A549 treated with CORT108297 at 1 μM for 4 hours (cell line): ENCODE results near the gene IFNL3. TPM values are rescaled to one million over a fixed set of nuclear protein-coding genes. Genes with fewer than 3 reads are reported as not detected.

ENCODE experiments used
- total RNA-seq: library from RNA; stranded (reverse); fragments of 200-300 nt; extraction: Qiagen RNA extraction; gene quantifications from 5 replicates; pipeline ENCODE4 v1.2.3, GENCODE V29; 2022

Gene IFNL3
- not detected in 5 replicates for total RNA-seq

DNA sequence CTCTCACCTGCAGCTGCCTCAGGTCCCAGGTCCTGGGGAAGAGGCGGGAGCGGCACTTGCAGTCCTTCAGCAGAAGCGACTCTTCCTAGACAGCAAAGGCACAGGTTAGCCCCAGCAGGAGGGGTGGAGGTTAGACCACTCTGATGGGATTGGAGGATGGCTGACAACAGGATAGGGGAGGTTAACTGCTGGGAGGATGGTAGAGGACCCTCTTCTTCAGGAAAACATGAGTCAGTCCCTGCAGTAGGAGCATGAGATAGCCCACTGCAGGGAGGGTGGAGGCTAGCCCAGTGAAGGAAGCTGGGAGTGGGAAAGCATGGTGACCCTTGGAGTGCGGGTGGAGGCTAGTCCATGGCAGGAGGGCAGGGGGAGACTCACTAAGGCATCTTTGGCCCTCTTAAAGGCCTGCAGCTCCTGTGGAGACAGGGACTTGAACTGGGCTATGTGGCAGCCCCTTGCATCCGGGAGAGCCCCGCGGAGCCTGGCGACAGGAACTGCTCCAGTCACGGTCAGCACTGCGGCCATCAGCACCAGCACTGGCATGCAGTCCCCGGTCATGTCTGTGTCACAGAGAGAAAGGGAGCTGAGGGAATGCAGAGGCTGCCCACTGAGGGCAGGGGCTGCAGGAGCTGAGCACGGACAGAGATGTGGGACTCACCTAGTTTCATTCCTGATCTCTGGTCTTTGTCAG is at the start of gene IFNL3:
TSS of gene IFNL3 (minus strand) at position 597 of the 691 bp plus-strand sequence. CDS start at position 558, 39 bp downstream.

DNA sequence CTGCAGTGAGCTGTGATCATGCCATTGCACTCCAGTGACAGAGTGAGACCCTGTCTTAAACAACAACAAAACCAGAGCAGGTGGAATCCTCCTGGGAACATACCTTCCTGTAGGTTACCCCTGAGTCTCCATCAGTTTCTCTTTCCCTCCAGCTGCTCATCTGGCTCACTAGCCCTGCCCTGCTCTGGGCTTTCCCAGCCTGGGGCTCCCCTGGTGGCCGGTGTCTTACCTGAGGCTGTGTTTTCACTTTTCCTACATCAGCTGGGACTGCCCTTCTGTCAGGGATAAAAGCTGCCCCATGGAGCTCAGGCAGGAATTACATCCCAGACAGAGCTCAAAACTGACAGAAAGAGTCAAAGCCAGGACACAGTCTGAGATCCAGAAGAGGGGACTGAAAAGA is 23.3 kb upstream of the IFNL3 start, which contains the start of gene IFNL2:
TSS of gene IFNL2 (plus strand) at position 312 of the 400 bp plus-strand sequence. CDS start 173 bp downstream, outside the sequence.

DNA sequence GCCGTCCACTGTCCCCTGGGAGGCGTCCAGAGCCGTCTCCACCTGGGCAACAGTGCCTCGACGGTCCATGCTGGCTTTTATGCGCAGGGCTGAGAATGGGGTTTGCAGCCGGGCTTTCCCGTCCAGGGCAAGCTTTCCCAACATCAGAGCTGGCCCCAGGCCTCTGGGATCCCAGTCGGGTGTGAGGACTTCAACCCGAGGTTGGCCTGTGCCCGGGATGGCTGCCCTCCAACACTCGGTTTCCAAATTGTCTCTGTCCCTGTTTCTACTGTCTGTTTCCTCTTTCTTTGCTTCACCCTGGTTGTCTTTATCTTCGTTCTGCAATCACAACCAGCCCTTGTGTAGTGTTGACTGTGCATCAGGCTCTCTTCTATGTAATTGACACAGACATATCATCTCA is 4.0 kb upstream of the IFNL3 start, which contains the start of gene IFNL4:
TSS of gene IFNL4 (minus strand) at position 51 of the 400 bp plus-strand sequence.

DNA sequence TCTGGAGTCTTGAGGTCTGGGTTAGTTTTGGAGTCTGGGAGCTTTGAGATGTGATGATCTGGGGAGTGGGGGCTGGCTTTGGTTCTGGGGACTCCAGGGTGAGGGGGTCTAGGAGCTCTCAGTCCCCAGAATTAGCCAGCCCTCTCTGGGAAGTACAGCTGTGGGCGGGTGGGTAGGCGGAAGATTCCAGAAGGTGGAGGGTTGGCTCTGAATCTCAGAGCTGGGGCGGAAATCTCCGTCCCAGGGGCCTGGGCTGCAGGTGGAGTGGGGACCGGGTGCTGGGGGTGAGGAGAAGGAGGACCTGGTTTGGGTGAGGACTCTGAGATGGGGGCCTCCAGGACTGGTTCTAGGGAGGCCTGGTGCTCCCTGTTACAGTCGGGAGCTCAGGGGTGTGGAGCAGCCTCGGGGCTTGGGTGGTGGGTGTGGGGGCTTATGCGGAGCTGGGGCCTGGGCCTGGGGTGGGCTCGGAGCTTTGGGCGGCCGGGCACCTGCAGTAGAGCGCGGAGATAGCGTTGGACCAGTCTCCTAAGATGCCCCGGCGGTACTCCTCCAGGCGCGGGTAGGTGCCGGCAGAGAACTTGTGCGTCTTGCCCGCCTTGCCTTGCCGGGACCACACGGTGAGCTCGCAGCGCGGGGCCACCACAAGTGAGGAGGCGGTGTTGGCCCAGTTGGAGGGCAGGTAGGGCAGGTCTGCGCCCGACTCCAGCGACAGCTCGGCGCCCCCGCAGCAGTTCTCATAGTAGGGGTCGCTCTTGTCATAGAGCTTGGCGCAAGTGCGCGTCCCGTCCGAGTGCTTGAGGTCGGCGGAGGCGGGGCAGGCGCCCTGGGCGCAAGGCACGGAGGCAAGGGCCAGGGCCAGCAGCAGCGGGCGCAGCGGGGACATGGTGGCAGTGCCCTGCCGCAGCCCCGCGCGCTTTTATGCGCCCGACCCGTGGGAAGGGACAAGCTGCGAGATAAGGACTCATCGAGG is 41.1 kb downstream of the IFNL3 start, which contains the start of gene SYCN:
TSS of gene SYCN (minus strand) at position 892 of the 970 bp plus-strand sequence. CDS start at position 883, 9 bp downstream.

DNA sequence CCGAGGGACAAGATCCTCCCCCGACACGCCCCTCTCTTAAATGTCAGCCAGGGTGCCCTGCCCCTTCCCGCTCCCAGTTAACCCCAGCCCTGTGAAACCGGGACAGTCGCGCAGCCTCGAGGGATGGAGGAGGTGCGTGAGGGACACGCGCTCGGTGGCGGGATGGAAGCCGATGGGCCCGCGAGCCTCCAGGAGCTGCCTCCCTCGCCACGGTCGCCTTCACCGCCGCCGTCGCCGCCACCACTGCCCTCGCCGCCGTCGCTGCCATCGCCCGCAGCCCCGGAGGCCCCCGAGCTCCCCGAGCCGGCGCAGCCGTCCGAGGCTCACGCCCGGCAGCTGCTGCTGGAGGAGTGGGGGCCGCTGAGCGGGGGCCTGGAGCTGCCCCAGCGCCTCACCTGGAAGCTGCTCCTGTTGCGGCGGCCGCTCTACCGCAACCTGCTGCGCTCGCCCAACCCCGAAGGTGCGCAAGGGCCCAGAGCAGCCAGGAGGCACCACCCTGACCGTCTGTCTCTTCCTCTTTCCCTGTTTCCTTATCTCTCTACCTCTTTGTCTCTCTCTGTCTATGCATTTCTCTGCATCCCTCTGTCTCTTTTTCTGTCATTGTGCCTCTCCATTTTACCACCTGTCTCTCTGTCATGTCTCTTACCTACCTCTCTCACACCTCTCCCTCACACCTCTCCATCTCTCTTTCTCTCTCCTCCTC is 47.8 kb downstream of the IFNL3 start, which contains the start of gene NCCRP1:
TSS of gene NCCRP1 (plus strand) at position 105 of the 703 bp plus-strand sequence. CDS start at position 124, 19 bp downstream.

Other genes starting within 250 kb of the IFNL3 start
- 4.0 to 5.8 TPM (median 5.2 TPM) in 5 replicates for gene FBXO27, start 212.5 kb downstream of the IFNL3 start, total RNA-seq
- gene ACP7, start 160.6 kb downstream of the IFNL3 start, total RNA-seq: 0.12 to 0.22 TPM (median 0.14 TPM) in 5 replicates
- gene PAK4, start 119.2 kb downstream of the IFNL3 start, total RNA-seq: 93.1 to 128 TPM (median 124 TPM) in 5 replicates
- 1.1 to 2.1 TPM (median 1.7 TPM) in 5 replicates for gene NCCRP1, start 48.0 kb downstream of the IFNL3 start, total RNA-seq
- not detected in 5 replicates for gene SYCN, start 40.7 kb downstream of the IFNL3 start, total RNA-seq
- gene IFNL4, start 3.9 kb upstream of the IFNL3 start, total RNA-seq: not detected in 5 replicates
- 0.12 TPM in 1 of 5 replicates, not detected in the others for gene IFNL2, start 23.4 kb upstream of the IFNL3 start, total RNA-seq
- gene IFNL1, start 51.4 kb upstream of the IFNL3 start, total RNA-seq: 0.15 to 0.42 TPM (median 0.32 TPM) in 4 of 5 replicates, not detected in the other
- 7.9 to 13.4 TPM (median 12.3 TPM) in 5 replicates for gene LRFN1, start 75.9 kb upstream of the IFNL3 start, total RNA-seq
- gene GMFG, start 91.0 kb upstream of the IFNL3 start, total RNA-seq: 0.21 to 0.48 TPM (median 0.39 TPM) in 4 of 5 replicates, not detected in the other
- 121 to 183 TPM (median 177 TPM) in 5 replicates for gene SAMD4B, start 97.4 kb upstream of the IFNL3 start, total RNA-seq
- gene PAF1, start 146.1 kb upstream of the IFNL3 start, total RNA-seq: 69.8 to 73.4 TPM (median 72.4 TPM) in 5 replicates
- 61.9 to 70.6 TPM (median 65.2 TPM) in 5 replicates for gene MED29, start 146.4 kb upstream of the IFNL3 start, total RNA-seq
- 65.6 to 124 TPM (median 101 TPM) in 5 replicates for gene ZFP36, start 161.8 kb upstream of the IFNL3 start, total RNA-seq
- gene PLEKHG2, start 167.7 kb upstream of the IFNL3 start, total RNA-seq: 44.3 to 72.0 TPM (median 62.7 TPM) in 5 replicates
- 6,027 to 7,937 TPM (median 7,455 TPM) in 5 replicates for gene RPS16, start 190.9 kb upstream of the IFNL3 start, total RNA-seq
- 176 to 203 TPM (median 194 TPM) in 5 replicates for gene SUPT5H, start 200.6 kb upstream of the IFNL3 start, total RNA-seq
- 165 to 230 TPM (median 217 TPM) in 5 replicates for gene TIMM50, start 235.8 kb upstream of the IFNL3 start, total RNA-seq